Femur (tissue), 1 donor: ENCODE measurements around the gene IZUMO4.

Experiments
- DNase-seq: peaks from one replicate; pipeline ENCODE4 v3.0.0-alpha.2; 2017

IZUMO4 gene

GRCh38 chr19:2096480-2097202 lies at the start of gene IZUMO4:
IZUMO4 (plus strand) TSS chr19:2096915; CDS start chr19:2096946, 31 bp downstream.
- DNase-seq = peak; percentile 100

- no peak for DNase-seq
Observed at GRCh38 chr19:2047076-2047448, 49.7 kb upstream of the IZUMO4 start.

- DNase-seq = no peak
Observed at GRCh38 chr19:2047449-2048103, 49.1 kb upstream of the IZUMO4 start.

- DNase-seq = peak; percentile 23
Observed at GRCh38 chr19:2048104-2048958, 48.4 kb upstream of the IZUMO4 start.

GRCh38 chr19:2048959-2049740 lies 47.6 kb upstream of the IZUMO4 start:
- DNase-seq = peak; percentile 50

- DNase-seq = peak; percentile 85
Observed at GRCh38 chr19:2049741-2050348, 46.9 kb upstream of the IZUMO4 start.

GRCh38 chr19:2050349-2050990 lies 46.2 kb upstream of the IZUMO4 start:
- DNase-seq = no peak

GRCh38 chr19:2050991-2051772 lies 45.5 kb upstream of the IZUMO4 start, which contains the start of gene MKNK2:
MKNK2 (minus strand) TSS chr19:2051244; CDS start chr19:2050851, 393 bp downstream.
- peak; percentile 96 for DNase-seq

- DNase-seq = peak; percentile 51
Observed at GRCh38 chr19:2051773-2052704, 44.7 kb upstream of the IZUMO4 start.

- DNase-seq = peak; percentile 43
Observed at GRCh38 chr19:2053601-2054389, 42.9 kb upstream of the IZUMO4 start.

- peak; percentile 21 for DNase-seq
Observed at GRCh38 chr19:2054763-2055162, 42.0 kb upstream of the IZUMO4 start.

GRCh38 chr19:2055931-2056836 lies 40.5 kb upstream of the IZUMO4 start:
- peak; percentile 83 for DNase-seq

GRCh38 chr19:2056837-2057192 lies 39.9 kb upstream of the IZUMO4 start:
- DNase-seq = peak; percentile 29

- DNase-seq = peak; percentile 25
Observed at GRCh38 chr19:2057484-2058469, 38.9 kb upstream of the IZUMO4 start.

- DNase-seq = peak; percentile 23
Observed at GRCh38 chr19:2058570-2059421, 37.9 kb upstream of the IZUMO4 start.
